HepG2 (cell line): ENCODE data around the gene MYH9. TPM values are rescaled to one million over a fixed set of nuclear protein-coding genes. Genes with fewer than 3 reads are reported as not detected.
A peak's percentile ranks its signal among the peaks of the same experiment; 100 is the strongest.

Experiments
- ARID4A ChIP-seq: sonication (generic); formaldehyde crosslinking; IDR thresholded peaks from 2 replicates; pipeline ENCODE4 v1.5.0; 2020; ENCODE audit warnings: mild to moderate bottlenecking, missing genetic modification reagents, borderline replicate concordance
- ARNT2 ChIP-seq: sonication (generic); formaldehyde crosslinking; IDR thresholded peaks from 2 replicates; pipeline ENCODE4 v1.8.0; 2022; ENCODE audit warnings: mild to moderate bottlenecking, low read depth, missing genetic modification reagents, moderate library complexity
- BORCS8-MEF2B ChIP-seq: sonication (generic); formaldehyde crosslinking; IDR thresholded peaks from 2 replicates; pipeline ENCODE4 v1.8.0; 2022; ENCODE audit warnings: mild to moderate bottlenecking, missing genetic modification reagents
- FOXA1 ChIP-seq, 2 experiments: fragments of 450-650 bp in 1 of 2; sonication (generic) in 1 of 2; formaldehyde crosslinking in 1 of 2; IDR thresholded peaks; 2 replicates each; pipeline versions ENCODE4 v1.4.0 to v1.6.1; 2016 to 2020; ENCODE audit warnings: missing genetic modification reagents in 1 of 2
- MIER3 ChIP-seq: IDR thresholded peaks from 2 replicates; pipeline ENCODE4 v1.6.1; 2016; ENCODE audit warnings: missing compliant biosample characterization, borderline replicate concordance
- NFRKB ChIP-seq: fragments of 450-650 bp; IDR thresholded peaks from 2 replicates; pipeline ENCODE4 v1.6.1; 2017
- PLSCR1 ChIP-seq: sonication (generic); formaldehyde crosslinking; IDR thresholded peaks from 2 replicates; pipeline ENCODE4 v1.5.0; 2020; ENCODE audit warnings: missing genetic modification reagents, mild to moderate bottlenecking, borderline replicate concordance
- PRDM4 ChIP-seq: sonication (generic); formaldehyde crosslinking; IDR thresholded peaks from 2 replicates; pipeline ENCODE4 v1.9.0; 2021; ENCODE audit warnings: missing genetic modification reagents, borderline replicate concordance
- RARA ChIP-seq: IDR thresholded peaks from 2 replicates; pipeline ENCODE4 v1.6.1; 2016; ENCODE audit warnings: missing genetic modification reagents, missing compliant biosample characterization
- SAFB2 ChIP-seq: sonication (generic); formaldehyde crosslinking; IDR thresholded peaks from 2 replicates; pipeline ENCODE4 v1.5.1; 2020; ENCODE audit warnings: missing genetic modification reagents, low read depth, mild to moderate bottlenecking, borderline replicate concordance
- SMAD1 ChIP-seq: sonication (generic); formaldehyde crosslinking; IDR thresholded peaks from 2 replicates; pipeline ENCODE4 v1.4.0; 2020; ENCODE audit warnings: missing genetic modification reagents, low read depth, mild to moderate bottlenecking, borderline replicate concordance
- YEATS4 ChIP-seq: sonication (generic); formaldehyde crosslinking; IDR thresholded peaks from 2 replicates; pipeline ENCODE4 v1.4.0; 2020; ENCODE audit warnings: missing genetic modification reagents, borderline replicate concordance
- ZBTB33 ChIP-seq: sonication (generic); formaldehyde crosslinking; IDR thresholded peaks from 2 replicates; pipeline ENCODE4 v1.4.0; 2020; ENCODE audit warnings: missing genetic modification reagents
- ZFX ChIP-seq: sonication (generic); formaldehyde crosslinking; IDR thresholded peaks from 2 replicates; pipeline ENCODE4 v1.4.0; 2020; ENCODE audit warnings: mild to moderate bottlenecking, low read depth, missing genetic modification reagents, moderate library complexity
- ZNF24 ChIP-seq: fragments of 450-650 bp; IDR thresholded peaks from 2 replicates; pipeline ENCODE4 v1.6.1; 2017; ENCODE audit warnings: antibody characterized with exemption, mild to moderate bottlenecking
- ZNF501 ChIP-seq: sonication (generic); formaldehyde crosslinking; IDR thresholded peaks from 2 replicates; pipeline ENCODE4 v1.5.1; 2020; ENCODE audit warnings: mild to moderate bottlenecking, moderate library complexity, missing genetic modification reagents
- ZNF552 ChIP-seq: sonication (generic); formaldehyde crosslinking; IDR thresholded peaks from 2 replicates; pipeline ENCODE4 v1.9.0; 2022; ENCODE audit warnings: missing genetic modification reagents, mild to moderate bottlenecking, borderline replicate concordance
- ZNF564 ChIP-seq: sonication (generic); formaldehyde crosslinking; IDR thresholded peaks from 2 replicates; pipeline ENCODE4 v1.8.1; 2023; ENCODE audit warnings: mild to moderate bottlenecking, missing genetic modification reagents
- ZNF777 ChIP-seq: sonication (generic); formaldehyde crosslinking; IDR thresholded peaks from 2 replicates; pipeline ENCODE4 v1.4.0; 2020; ENCODE audit warnings: missing genetic modification reagents
- polyA plus RNA-seq, 8 experiments: library from polyadenylated mRNA; depleted of rRNA in 3 of 8; stranded (reverse) in 7 of 8; unstranded in 1 of 8; fragments of >200 nt; fragmentation: Illumina TruSeq in 4 of 8; extraction: Trizol in 4 of 8; gene quantifications; 2 replicates each; pipeline versions ENCODE4 v1.2.1 to v1.2.3, GENCODE V29; 2011 to 2016; ENCODE audit warnings: low read depth in 4 of 8, missing spikeins in 1 of 8, mixed read lengths in 1 of 8; ENCODE audit not compliant: insufficient read depth in 1 of 8
- total RNA-seq, 5 experiments: library from RNA; depleted of rRNA; stranded (reverse); fragments of >200 nt; fragmentation: Illumina TruSeq; extraction: Trizol; gene quantifications; 2 replicates each; pipeline ENCODE4 v1.2.3, GENCODE V29; 2016; ENCODE audit warnings: low read depth in 1 of 5

MYH9 gene
- total and polyA plus RNA-seq, 2 of the 13 experiments (the other 11 are each of a cell fraction or from before 2014, with no cell fraction given) = 50.7 to 98.5 TPM

GRCh38 chr22:36351921-36352802 lies 35.6 kb downstream of the MYH9 start (continued):
- TF ChIP-seq PRDM4 (CRISPR knock-in tag) = no peak; the same call in 1 of the 2 replicates
- no peak for TF ChIP-seq MIER3 (CRISPR knock-in tag)
- no peak for TF ChIP-seq BORCS8-MEF2B (CRISPR knock-in tag)
- no peak for TF ChIP-seq SMAD1
- TF ChIP-seq NFRKB = no peak
- TF ChIP-seq ZFX (CRISPR knock-in tag) = peak; percentile 87
- TF ChIP-seq SAFB2 (CRISPR knock-in tag) = no peak
- TF ChIP-seq ZNF24 = no peak
- no peak for TF ChIP-seq FOXA1 (IDR thresholded peaks at IDR 0.05)
- peak; percentile 77 for TF ChIP-seq FOXA1 (CRISPR knock-in tag; IDR thresholded peaks at IDR 0.05)
- TF ChIP-seq YEATS4 (CRISPR knock-in tag) = peak; percentile 76
- no peak for TF ChIP-seq ZNF552
- peak; percentile 61 for TF ChIP-seq ARID4A
- no peak for TF ChIP-seq ZBTB33 (CRISPR knock-in tag)
- peak; percentile 77 for TF ChIP-seq RARA
- peak; percentile 22; the same call in 1 of the 2 replicates for TF ChIP-seq ZNF501 (CRISPR knock-in tag)
- no peak for TF ChIP-seq PLSCR1 (CRISPR knock-in tag)
- TF ChIP-seq ARNT2 (CRISPR knock-in tag) = peak; percentile 50; the same call in 1 of the 2 replicates
- no peak for TF ChIP-seq ZNF777 (CRISPR knock-in tag)
- no peak for TF ChIP-seq ZNF564 (CRISPR knock-in tag)
